ENCODE data around the gene MYH14. TPM values are rescaled to one million over a fixed set of nuclear protein-coding genes. Genes with fewer than 3 reads are reported as not detected.
A peak's percentile ranks its signal among the peaks of the same experiment; 100 is the strongest.
"Not testable (repeated sequence)": the region's sequence is repeated elsewhere in the genome, so short reads cannot be mapped to it uniquely, and the experiment has no call there.

Gene MYH14
- total and polyA plus RNA-seq, 12 donors, result 0.22 to 8.5 (median 3.1) TPM

DNA sequence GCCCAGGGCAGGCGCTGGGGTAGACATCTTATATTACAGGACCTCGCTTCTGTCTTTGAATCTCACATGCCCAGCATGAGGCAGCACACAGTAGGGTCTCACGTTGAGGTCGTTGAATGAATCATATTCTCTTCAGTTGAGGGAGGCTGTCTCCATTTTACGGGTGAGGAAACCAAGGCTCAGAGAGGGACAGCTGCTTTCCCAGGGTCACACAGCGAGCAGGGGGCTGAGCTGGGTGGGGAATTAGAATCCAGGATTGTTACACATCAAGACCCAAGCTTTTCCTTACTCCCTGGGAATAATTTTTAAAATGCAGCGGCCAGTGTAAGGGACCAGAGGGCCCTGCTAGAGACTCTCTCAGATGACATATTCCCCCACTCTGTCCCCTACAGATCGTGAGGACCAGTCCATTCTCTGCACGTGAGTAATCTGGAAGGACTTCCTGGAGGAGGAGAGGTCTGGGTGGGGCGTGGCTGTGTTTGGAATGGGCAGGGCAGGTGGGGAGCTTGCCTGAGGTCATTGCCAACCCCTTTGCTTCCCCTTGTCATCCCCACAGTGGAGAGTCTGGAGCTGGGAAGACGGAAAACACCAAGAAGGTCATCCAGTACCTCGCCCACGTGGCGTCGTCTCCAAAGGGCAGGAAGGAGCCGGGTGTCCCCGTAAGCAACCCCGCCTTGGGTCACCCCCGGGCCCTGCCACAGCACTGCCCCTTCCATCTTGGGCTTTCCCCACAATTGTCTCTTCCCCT lies 19.4 kb downstream of the MYH14 start:
- H3K9me3 ChIP-seq (replicated peaks in 1 of 3), result no peaks in the 10 kb centered on the region
- H3K27ac ChIP-seq, result no peak overlapping the region
- intact Hi-C loops (cut with DNase I), result no loop called here
- no peak for DNase-seq
- no peaks in the 10 kb centered on the region for H3K27me3 ChIP-seq
- TF ChIP-seq, protein P1, sequence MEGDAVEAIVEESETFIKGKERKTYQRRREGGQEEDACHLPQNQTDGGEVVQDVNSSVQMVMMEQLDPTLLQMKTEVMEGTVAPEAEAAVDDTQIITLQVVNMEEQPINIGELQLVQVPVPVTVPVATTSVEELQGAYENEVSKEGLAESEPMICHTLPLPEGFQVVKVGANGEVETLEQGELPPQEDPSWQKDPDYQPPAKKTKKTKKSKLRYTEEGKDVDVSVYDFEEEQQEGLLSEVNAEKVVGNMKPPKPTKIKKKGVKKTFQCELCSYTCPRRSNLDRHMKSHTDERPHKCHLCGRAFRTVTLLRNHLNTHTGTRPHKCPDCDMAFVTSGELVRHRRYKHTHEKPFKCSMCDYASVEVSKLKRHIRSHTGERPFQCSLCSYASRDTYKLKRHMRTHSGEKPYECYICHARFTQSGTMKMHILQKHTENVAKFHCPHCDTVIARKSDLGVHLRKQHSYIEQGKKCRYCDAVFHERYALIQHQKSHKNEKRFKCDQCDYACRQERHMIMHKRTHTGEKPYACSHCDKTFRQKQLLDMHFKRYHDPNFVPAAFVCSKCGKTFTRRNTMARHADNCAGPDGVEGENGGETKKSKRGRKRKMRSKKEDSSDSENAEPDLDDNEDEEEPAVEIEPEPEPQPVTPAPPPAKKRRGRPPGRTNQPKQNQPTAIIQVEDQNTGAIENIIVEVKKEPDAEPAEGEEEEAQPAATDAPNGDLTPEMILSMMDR (IDR thresholded peaks at IDR 0.05), result no peak
- TF ChIP-seq POLR2A (IDR thresholded peaks at IDR 0.05), result no peak
- H3K36me3 ChIP-seq (replicated peaks in 1 of 2), result no peaks in the 10 kb centered on the region
- 74 to 85% (median 83%) methylated on average over 14 to 19 of the region's 19 CpGs for WGBS, 4 donors
- no peaks in the 10 kb centered on the region for H3K4me1 ChIP-seq (replicated peaks in 1 of 2)
- H3K4me3 ChIP-seq, result no peak overlapping the region

DNA sequence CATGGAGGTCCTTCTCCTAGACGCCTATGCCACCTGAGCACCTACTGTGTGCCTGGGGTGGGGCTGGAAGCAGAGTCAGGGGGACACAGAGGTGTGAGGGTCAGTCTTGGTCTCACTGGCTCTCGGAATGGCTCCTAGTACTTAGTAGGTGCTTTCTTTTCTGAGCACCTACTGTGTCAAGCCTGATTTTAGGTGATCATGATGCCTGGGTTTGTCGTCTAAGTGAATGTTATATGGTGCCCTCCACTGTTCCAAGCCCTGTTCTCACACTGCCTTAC lies 20.0 kb downstream of the MYH14 start:
- 69 to 93% (median 83%) methylated on average over 2 to 3 of the region's 3 CpGs for WGBS, 4 donors

DNA sequence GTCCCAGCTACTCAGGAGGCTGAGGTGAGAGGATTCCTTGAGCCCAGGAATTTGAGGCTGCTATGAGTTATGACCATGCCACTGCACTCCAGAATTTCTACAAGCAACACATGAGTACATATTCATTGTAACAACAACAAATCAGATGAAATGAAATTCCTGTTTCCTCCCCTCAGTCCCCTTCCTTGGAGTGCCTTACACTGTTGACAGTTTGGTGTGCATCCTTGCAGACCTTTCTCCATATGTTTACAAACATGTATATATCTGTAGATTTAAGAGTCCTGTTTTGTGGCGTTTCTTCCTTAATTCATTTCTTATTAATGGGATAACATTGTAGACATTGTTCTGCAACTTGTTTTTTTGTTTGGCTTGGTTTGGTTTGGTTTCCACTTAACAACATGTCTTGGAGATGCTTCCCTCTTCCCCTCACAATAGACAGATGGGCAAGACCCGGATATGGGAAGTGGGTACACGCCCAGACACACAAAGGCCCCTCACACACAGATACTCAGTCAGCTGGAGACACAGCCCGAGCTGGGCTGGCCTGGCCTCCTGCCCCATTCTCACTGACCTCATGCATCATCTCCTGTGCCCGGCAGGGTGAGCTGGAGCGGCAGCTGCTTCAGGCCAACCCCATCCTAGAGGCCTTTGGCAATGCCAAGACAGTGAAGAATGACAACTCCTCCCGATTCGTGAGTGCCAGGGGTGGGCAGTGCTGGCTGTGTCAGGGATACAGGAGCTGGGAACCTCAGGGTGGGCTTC lies 21.7 kb downstream of the MYH14 start:
- intact Hi-C loops (cut with DNase I), result no loop called here
- TF ChIP-seq, protein P1 (IDR thresholded peaks at IDR 0.05), result no peak
- TF ChIP-seq POLR2A (IDR thresholded peaks at IDR 0.05), result no peak
- no peaks in the 10 kb centered on the region for H3K27me3 ChIP-seq
- no peak overlapping the region for H3K4me3 ChIP-seq
- 38 to 56% (median 49%) methylated on average over 8 of the region's 8 CpGs for WGBS, 4 donors
- no peaks in the 10 kb centered on the region for H3K36me3 ChIP-seq (replicated peaks in 1 of 2)
- no peak overlapping the region for H3K27ac ChIP-seq
- H3K4me1 ChIP-seq (replicated peaks in 1 of 2), result no peaks in the 10 kb centered on the region
- peak in 1 of 7 donors; percentile 9 for DNase-seq
- H3K9me3 ChIP-seq (replicated peaks in 1 of 3), result no peaks in the 10 kb centered on the region

More for the DNA sequence above, 20.0 kb downstream of the MYH14 start:
- H3K27ac ChIP-seq, result no peak overlapping the region
- DNase-seq, result no peak
- H3K4me1 ChIP-seq (replicated peaks in 1 of 2), result no peaks in the 10 kb centered on the region
- no peaks in the 10 kb centered on the region for H3K36me3 ChIP-seq (replicated peaks in 1 of 2)
- intact Hi-C loops (cut with DNase I), result no loop called here
- no peaks in the 10 kb centered on the region for H3K9me3 ChIP-seq (replicated peaks in 1 of 3)
- TF ChIP-seq POLR2A (IDR thresholded peaks at IDR 0.05), result no peak
- TF ChIP-seq, protein P1 (IDR thresholded peaks at IDR 0.05), result no peak
- no peaks in the 10 kb centered on the region for H3K27me3 ChIP-seq
- H3K4me3 ChIP-seq, result no peak overlapping the region

DNA sequence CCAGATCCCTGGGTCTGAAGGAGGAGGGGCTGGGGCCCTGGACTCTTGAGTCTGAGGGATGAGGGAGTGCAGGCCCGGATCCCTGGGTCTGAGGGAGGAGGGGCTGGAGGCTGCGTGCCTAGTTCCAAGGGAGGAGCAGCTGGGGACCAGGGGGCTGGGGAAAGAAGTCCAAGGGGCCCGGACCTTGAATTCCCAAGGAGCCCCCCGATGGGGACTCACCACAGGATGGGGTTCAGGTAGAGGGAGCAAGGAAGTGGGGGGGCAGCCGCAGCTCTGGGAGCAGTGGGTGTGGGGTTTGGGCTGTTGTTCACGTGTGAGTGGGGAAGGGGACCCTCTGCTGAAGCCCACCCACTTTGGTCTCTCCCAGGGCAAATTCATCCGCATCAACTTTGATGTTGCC lies 23.1 kb downstream of the MYH14 start:
- WGBS, 4 donors, result 41 to 60% (median 51%) methylated on average over 4 to 7 of the region's 7 CpGs
- Histone ChIP-seq H3K4me3 (no peak overlapping the region), H3K27me3 (no peaks in the 10 kb centered on the region), H3K27ac (no peak overlapping the region), H3K4me1 (replicated peaks in 1 of 2) (no peaks in the 10 kb centered on the region), H3K9me3 (replicated peaks in 1 of 3) (no peaks in the 10 kb centered on the region), H3K36me3 (replicated peaks in 1 of 2) (no peaks in the 10 kb centered on the region)
- no peak for DNase-seq
- intact Hi-C loops (cut with DNase I), result no loop called here
- TF ChIP-seq POLR2A (IDR thresholded peaks at IDR 0.05), result no peak
- TF ChIP-seq, protein P1 (IDR thresholded peaks at IDR 0.05), result no peak

DNA sequence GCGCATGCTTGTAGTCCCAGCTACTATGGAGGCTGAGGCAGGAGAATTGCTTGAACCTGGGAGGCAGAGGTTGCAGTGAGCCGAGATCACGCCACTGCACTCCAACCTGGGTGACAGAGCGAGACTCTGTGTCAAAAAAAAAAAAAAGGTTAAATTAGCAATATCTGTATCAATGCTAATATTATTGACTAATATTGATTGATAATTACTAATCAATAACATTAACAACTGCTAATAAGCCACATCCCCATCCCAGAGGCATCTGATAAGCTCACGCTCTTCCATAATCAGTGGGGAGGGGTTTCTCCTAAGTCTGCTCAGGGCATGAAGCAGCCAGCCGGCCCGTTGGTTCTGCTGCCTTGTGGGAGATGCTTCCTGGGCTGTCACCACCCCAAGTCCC lies 24.7 kb downstream of the MYH14 start:
- H3K36me3 ChIP-seq (replicated peaks in 1 of 2); H3K27me3 ChIP-seq; H3K4me3 ChIP-seq; H3K9me3 ChIP-seq (replicated peaks in 1 of 3); H3K4me1 ChIP-seq (replicated peaks in 1 of 2); intact Hi-C loops (cut with DNase I); H3K27ac ChIP-seq; DNase-seq: not testable (repeated sequence)
- 57 to 65% (median 64%) methylated on average over 7 of the region's 7 CpGs for WGBS, 4 donors
